ENCODE data around the gene VWA8.

VWA8 gene

GRCh38 chr13:41960637-41961465, at the start of gene VWA8:
Gene VWA8, minus strand, starts transcription at chr13:41961109. Its CDS starts 94 bp downstream, at chr13:41961015.
- peak; percentile 88 for DNase-seq

DNA sequence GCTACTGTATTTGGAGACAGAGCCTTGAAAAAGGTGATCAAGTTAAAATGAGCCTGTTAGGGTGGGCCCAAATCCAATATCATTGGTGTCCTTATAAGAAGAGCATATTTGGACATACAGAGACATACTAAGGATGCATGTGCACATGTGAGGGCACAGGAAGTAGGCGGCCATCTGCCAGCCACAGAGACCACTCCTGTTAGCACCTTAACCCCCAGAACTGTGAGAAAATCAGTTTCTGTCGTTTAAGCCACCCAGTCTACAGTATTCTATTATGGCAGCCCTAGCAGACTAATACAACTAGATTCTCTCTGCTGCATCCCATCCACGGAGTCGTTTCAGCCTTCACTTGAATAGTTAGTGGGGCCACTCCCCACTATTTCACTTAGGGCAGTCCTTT, 48.1 kb upstream of the VWA8 start:
- no peak for DNase-seq

DNA sequence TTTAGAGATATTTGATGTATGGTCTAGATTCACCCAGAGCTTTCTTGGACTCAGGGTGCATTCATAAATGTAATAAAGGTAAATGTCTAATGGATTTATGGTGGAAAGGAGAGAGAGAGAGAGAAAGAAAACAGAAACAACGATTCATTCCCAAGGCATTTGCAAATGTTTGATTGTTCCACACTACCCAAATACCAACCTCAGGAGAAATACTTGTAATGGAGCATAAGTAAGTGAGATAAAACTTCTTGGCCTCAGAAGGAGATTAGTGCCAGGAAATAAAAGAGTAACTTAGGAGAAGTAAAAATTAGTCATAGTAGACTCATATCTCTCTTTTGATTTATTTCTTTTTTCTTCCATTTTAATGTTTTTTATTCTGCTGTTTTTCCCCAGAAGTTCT, 46.9 kb upstream of the VWA8 start:
- DNase-seq, result no peak

- DNase-seq, result no peak
Measured at GRCh38 chr13:42002066-42002465, 41.2 kb upstream of the VWA8 start.

DNA sequence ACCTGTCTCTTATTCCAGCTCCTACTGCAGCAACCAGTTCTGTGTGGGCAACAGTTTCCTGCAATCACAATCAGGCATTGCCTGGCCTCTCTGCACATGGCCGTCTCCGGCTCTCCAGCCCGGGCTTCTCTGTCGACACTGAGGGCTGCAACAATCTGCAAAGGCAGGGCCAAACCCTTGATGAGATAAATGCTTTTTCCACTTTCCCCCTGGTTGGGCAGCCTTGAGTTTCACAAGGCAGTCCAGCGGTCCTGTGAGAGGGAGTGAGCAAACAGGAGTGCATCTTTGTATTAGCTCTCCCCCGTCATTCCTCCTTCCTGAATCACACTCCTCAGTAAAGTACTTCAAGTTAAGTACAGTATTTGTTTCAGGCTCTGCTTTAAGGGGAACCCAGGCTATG, 40.7 kb upstream of the VWA8 start:
- DNase-seq, result no peak

DNA sequence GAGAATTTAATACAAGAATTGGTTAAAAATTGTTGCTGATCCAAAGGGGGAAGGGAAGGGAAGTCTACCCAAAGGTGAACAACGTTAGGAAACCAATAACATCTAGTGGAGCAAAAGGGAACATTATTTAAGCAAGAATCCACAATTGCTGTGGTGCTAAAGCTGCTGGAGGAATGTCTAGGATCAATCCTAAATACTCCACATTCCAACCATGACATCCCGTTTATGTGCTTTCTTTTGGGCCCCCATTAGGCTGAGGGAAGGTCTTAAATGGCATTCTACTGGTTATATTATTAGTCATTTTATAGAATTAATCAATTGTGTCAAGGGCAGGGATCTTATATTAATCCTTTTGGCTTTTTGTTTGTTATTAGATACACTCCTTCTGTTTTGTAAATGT, 39.9 kb upstream of the VWA8 start:
- no peak for DNase-seq

DNA sequence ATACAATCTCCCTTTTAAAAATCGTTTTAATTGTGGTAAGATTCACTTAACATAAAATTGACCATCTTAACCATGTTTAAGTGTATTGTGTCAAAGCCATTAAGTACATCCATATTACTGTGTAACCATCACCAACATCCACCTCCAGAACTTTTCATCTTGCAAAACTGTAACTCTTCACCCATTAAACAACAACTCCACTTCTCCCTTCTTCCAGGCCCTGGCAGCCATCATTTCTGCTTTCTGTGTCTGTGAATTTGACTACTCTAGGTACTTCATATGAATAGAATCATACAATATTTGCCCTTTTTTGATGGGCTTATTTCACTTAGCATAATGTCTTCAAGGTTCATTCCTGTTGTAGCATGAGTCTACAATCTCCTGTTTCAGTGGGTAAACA, 36.5 kb upstream of the VWA8 start:
- DNase-seq, result no peak

DNA sequence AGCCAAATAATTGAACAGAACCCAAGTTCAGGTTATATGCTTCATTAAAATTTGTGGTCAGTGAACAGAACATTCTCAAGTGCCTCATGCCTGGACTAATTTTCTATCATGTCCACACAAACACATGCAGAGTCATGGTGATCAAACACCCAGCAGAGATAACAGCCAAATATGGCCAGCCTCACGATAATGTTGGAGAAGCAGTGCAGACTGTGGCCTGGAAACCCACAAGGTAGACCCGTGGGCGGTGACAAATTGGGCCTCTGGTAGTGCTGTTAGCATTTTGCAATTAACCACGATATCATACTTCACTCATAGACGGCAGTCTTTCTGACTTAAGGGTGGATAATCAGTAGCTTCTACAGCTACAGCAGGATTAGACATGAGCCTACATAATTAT, 35.0 kb upstream of the VWA8 start:
- no peak for DNase-seq

DNA sequence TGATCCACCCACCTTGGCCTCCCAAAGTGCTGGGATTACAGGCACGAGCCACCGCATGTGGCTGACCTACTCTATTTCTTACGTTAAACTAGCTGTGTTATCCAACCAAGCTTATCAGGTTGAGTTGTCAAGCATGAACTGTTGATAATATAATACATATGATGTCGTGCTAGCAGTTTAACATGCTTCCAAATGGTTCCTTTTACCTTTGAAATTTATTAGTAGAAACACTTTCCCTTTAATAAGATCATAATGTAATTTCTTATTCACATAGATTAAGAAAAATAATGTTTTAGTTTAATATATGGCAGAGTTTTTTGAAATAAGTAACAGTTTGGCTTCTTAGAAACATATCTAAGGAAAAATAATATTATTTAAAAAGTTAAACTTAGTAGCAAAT, 34.4 kb upstream of the VWA8 start:
- no peak for DNase-seq

DNA sequence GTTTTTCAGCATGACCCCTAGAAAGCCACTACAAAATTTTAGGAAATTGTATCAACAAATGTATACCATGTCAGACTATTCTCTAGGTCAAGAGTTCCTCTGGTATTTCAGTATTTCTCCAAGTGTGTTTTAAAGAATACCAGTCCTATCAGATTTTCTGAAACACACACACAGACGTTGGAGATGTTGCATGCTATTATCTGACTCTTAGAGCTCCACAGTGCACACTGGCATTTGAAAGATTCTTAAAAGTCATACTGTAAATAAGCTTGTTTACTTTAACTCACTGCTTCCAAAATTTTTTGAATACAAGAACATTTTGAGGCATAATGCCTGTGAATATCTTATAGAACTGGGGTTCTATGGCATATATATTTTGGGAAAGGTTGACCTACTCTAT, 33.8 kb upstream of the VWA8 start:
- no peak for DNase-seq

DNA sequence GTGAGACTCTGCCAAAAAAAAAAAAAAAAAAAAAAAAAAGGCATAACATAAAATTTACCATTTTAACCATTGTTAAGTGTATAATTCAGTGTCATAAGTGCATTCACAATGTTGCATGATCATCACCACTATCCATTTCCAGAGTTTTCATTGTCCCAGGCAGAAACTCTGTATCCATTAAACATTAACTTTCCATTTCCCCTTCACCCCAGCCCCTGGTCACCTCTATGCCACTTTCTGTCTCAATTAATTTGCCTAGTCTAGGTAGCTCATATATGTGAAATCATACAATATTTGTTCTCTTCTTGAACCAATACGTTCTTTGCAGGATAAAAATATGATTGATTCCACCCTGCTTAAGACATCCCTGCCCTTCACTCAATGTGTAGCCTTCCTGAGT, 31.0 kb upstream of the VWA8 start:
- no peak for DNase-seq

DNA sequence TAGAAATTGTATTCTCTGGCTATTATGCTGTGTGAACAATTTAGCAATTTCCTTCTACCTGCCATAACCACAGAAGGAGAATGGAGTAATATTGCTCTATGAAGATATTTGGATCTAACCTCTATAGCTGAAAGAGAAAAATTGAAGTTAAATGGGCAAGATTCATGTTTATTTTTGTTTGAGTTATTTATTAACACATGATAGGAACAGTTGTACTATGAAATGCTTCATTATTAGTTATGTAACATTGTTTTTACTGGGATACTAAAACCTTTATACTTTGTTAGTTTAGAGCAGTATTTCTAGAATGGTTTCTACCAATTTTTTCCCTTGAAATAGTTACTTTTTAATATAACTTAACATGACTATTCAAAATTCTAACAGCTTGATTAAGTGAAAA, 27.3 kb upstream of the VWA8 start:
- DNase-seq, result no peak

DNA sequence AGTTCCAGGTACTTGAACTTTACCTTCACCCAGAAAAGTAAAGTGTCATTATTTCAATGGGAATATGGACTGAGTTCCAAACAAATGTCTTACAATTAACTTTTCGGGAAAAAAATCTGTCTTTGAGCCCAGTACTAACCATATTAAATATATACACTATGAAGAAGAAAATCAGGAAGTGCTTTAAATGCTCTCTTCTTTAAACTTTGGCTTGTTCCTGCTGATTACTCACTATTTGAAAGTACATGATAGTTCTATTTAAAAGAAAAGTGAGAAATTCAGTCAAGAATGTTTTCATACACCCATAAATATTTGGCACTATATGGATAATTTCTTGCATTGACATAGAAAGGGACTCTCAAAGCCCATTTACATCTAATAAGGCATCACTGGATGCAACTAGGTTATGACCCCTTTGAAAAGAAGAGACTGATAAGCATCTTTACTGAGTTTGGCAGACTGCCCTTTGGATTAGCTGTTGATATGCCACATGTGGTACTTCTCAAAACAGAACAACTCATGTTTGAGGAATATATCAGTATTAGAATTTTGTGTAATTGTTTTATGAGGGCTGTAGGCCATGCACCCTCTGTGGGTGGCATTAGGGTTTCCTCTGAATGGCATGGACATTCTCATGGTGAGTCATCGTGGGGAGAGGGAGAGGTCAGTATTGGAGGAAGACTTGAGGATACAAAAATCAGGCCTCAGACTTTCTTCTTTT, 25.0 kb upstream of the VWA8 start:
- no peak for DNase-seq

GRCh38 chr13:41981951-41982715, 21.2 kb upstream of the VWA8 start:
- no peak for DNase-seq

DNA sequence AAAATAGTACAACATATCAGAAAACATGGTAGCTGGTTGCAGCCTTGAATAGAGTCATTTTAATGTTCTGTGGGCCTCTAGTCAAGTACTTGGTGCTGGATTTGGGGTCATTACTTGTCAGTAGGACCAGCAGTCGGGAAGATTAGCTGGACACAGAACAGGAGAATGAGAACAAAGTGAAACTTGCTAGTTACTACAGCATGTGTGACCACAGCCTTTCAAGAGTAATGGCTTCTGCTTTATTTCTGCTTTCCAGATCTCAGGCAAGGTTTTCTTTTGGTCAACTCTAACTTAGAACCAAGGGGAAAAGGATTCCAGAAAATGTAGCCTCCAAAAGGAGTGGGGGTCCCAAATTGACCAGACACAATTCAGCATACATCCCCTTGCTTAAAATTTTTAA, 17.1 kb upstream of the VWA8 start:
- DNase-seq, result no peak

DNA sequence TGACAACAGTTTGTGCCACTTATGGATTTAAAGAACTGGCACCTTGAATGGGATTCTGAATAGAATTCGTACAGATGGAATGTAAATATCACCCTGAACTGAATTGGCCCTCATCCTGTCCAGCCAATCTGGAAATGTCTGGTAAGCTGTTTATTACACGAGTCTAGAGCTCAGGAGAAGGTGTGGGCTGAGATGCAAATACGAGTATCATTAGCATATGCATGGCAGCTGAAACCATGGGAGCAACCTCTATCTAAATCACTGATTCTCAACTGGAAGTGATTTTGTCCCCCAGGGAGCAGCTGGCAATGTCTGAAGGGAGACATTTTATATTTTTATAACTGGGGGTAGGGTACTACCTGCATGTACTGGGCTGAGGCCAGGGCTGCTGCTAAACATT, 15.6 kb upstream of the VWA8 start:
- DNase-seq, result no peak

DNA sequence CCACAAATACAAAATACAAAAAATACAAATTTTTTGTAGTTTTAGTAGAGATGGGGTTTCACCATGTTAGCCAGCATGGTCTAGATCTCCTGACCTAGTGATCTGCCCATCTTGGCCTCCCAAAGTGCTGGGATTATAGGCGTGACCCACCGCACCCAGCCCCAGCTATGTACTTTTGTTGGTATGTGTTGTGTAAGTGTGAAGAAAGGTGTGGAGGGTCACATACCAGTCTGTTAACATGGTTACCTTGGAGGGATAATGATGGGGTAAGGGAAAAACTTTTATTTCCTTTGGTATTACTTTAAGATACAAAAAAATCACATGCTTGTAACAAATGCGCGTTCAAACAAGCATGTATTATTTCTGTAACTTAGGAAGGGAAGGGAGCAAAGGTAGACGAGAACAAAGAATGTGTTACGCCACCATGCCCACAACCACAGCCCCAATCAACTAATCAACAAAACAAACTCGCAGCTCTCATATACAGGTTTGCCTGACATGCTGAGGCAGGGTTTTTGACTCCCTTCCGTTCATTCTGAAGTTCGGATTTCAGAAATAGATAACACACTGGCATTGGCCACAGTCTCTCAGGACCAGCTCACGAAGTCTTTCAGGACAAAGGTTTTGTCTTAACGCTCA, 13.5 kb upstream of the VWA8 start:
- no peak for DNase-seq

DNA sequence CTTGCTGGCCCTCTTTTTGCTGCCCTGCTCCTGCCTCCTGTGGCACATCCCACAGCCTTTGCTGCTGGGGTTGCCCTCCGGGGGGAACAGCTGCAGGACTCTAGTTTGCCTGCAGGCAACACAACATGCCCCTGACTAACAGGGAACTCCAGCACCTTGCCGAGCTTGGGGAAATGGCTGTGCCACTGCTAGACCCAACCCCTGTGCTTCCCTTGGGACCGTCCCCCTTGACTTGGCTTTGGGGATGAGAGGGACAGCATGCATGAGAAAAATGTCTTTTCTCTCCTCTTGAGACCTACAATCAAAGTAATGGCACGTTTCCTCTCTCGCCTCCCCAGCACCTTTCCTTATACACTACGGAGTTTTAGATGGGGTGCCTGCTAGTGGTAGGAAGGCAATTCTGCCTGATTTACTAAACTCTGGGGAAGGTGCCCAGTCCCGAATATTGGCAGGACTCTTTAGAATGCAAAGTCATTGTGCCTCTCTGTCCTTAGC, 12.4 kb upstream of the VWA8 start:
- no peak for DNase-seq

GRCh38 chr13:41971848-41972247, 10.9 kb upstream of the VWA8 start:
- no peak for DNase-seq

DNA sequence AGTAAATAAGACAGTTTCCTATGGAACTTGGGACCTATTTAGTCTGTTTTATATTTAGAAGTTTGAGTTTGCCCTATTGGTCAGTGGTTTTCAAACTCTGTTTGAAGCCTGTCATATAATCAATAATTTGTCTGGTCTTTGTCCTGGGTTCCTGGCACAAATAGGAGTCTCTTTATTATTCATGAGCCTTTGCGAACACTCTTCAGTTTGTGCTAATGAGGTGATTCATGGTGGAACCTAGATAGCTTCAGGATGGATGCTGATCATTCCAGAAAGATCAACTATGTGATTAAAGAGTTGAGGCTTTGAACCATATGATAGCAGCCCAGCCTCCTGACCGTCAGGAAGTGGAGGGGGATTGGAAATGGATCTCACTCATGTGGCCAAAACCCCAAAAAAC, 10.0 kb upstream of the VWA8 start:
- no peak for DNase-seq

DNA sequence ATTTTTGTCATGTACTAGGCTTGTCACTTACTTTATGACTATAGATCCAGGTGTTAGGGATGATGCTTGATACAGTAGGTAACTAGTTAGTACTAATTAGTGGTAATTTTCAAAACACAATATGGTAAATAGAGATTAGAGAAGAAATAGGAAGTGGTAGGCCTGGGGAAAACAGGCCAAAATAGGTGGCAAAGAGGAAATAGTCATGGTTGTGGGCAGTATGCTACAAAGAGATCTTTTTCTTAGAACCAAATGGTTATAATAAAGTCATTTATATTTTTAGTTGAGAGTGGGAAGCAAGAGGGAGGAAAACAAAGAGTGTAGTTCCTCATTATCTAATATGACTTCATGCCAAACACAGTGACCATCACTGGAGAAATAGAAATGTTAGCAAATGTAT, 9.1 kb upstream of the VWA8 start:
- DNase-seq, result no peak

DNA sequence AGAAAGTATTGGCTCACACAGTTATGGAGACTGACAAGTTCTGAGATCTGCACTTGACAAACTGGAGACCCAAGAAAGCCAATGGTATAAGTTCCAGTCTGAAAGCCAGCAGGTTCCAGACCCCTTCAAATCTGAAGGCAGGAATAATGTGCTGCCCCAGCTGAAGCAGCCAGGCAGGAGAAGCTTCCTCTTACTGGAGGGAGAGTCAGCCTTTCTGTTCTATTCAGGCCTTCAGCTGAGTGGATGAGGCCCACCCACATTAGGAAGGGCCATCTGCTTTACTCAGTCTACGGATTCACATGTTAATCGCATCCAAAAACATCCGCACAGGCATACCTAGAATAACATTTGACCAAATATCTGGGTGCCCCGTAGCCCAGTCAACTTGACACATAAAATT, 8.2 kb upstream of the VWA8 start:
- no peak for DNase-seq

DNA sequence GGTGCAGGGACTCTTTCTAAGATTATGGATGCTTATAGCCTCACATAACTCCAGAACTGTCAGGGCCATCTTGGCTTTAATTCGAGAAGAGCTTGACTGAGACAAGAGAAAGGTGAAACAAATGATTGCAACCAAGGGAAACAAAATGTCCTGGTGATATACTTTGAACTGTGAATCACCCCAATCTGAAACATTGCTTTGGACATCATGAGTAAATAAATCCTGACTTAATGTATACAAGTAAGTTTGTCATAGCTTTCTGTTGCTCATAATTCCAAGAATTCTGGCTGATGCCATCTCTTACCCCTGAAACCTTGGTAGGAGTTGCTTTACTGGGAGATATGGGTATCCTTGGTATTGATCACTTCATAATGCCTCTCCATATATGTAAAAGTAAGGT, 5.8 kb upstream of the VWA8 start:
- DNase-seq, result no peak
